Subcutaneous abdominal adipose tissue (tissue), 5 donors: ENCODE measurements around the gene CABLES1.

ENCODE experiments used
- H3K27ac ChIP-seq: one replicate; pipeline ENCODE4 v1.7.0; 2013; ENCODE audit warnings: low read depth, mild to moderate bottlenecking, inconsistent platforms, low read length, moderate library complexity
- H3K27me3 ChIP-seq, 5 donors: one replicate each; pipeline ENCODE4 v1.7.0; 2013; ENCODE audit warnings: low read length in 5 of 5, inconsistent platforms in 1 of 5; ENCODE audit not compliant: control insufficient read depth in 5 of 5, insufficient read depth in 4 of 5
- H3K36me3 ChIP-seq, 5 donors: one replicate each; pipeline ENCODE4 v1.7.0; 2013; ENCODE audit warnings: low read length in 5 of 5; ENCODE audit not compliant: control insufficient read depth in 5 of 5, insufficient read depth in 5 of 5
- H3K4me1 ChIP-seq, 5 donors: one replicate each; pipeline ENCODE4 v1.7.0; 2013; ENCODE audit warnings: low read length in 5 of 5, mild to moderate bottlenecking in 3 of 5, moderate library complexity in 1 of 5; ENCODE audit not compliant: control insufficient read depth in 5 of 5, insufficient read depth in 5 of 5
- H3K4me3 ChIP-seq, 5 donors: one replicate each; pipeline ENCODE4 v1.7.0; 2013; ENCODE audit warnings: low read length in 5 of 5, low read depth in 1 of 5
- H3K9ac ChIP-seq, 5 donors: one replicate each; pipeline ENCODE4 v1.7.0; 2013; ENCODE audit warnings: low read length in 5 of 5, mild to moderate bottlenecking in 4 of 5, moderate library complexity in 3 of 5
- H3K9me3 ChIP-seq, 5 donors: one replicate each; pipeline ENCODE4 v1.7.0; 2013; ENCODE audit warnings: low read length in 5 of 5; ENCODE audit not compliant: control insufficient read depth in 5 of 5
- donor health status: healthy.
- donor health status: healthy.
- donor health status: healthy.
- donor health status: healthy.
- donor health status: healthy.

The CABLES1 gene

DNA sequence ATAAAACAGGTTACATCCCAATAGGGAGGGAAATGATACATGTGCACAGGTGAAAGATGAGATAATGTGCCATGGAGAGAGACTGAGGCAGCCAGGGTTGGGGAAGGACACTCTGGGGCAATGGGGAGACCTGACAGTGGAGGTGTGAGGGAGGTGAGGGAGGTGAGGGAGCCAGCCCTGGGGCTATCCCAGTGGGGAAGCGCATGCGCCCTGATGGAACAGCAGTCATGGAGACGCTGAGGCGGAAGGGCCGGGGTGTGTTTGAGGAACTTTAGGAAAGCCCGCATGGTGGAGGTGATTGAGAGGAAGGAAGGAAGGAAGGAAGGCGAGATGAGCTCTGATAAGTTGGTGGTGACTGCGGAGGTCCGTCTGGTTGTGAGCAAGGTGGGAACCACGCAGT is 66.5 kb downstream of the CABLES1 start:
- Histone ChIP-seq H3K4me3 (no peak overlapping the region), H3K27ac (no peak overlapping the region), H3K36me3 (peaks cover 5 to 41% (median 36%) of the 10 kb centered on the region in 5 donors), H3K27me3 (no peaks in the 10 kb centered on the region), H3K9ac (no peak overlapping the region), H3K4me1 (peaks cover 0 to 19% (median 8%) of the 10 kb centered on the region in 5 donors), H3K9me3 (no peaks in the 10 kb centered on the region)

DNA sequence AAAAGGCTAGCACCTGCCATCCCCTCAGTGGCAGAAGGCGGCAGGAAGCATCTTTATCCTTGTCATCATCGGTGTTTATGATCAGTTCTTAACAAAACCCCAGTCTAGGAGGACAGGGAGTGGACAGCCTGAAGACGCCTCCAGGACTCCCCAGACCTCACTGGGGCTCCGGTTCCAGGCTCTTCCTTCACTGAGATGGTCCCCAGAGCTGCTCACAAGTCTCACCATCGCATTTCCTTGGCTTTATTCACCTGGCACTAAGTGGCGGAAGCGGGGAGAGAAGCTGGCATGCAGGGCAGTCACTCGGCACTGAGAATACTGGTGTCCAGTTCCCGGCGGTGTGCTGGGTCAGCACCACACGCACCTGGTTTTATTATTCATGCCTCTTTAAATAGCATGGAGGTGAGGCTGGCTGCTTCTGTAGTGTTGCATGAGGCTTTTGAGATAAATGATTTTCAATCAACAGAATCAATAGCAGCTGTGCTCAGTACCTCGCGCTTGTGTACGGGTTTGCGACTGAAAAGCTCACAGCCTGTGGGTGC is 68.7 kb downstream of the CABLES1 start:
- Histone ChIP-seq H3K4me1 (peaks cover 0 to 19% (median 8%) of the 10 kb centered on the region in 5 donors), H3K36me3 (peaks cover 0 to 41% (median 32%) of the 10 kb centered on the region in 5 donors), H3K9me3 (peaks cover 0 to 5% (median 5%) of the 10 kb centered on the region in 5 donors), H3K4me3 (no peak overlapping the region), H3K27ac (no peak overlapping the region), H3K9ac (no peak overlapping the region), H3K27me3 (no peaks in the 10 kb centered on the region)

GRCh38 chr18:23204589-23205235 is 69.4 kb downstream of the CABLES1 start:
- Histone ChIP-seq H3K36me3 (peaks cover 0 to 44% (median 32%) of the 10 kb centered on the region in 5 donors), H3K27ac (no peak overlapping the region), H3K27me3 (no peaks in the 10 kb centered on the region), H3K9ac (no peak overlapping the region), H3K4me3 (no peak overlapping the region), H3K9me3 (peaks cover 0 to 5% (median 5%) of the 10 kb centered on the region in 5 donors), H3K4me1 (peaks cover 0 to 14% (median 8%) of the 10 kb centered on the region in 5 donors)

DNA sequence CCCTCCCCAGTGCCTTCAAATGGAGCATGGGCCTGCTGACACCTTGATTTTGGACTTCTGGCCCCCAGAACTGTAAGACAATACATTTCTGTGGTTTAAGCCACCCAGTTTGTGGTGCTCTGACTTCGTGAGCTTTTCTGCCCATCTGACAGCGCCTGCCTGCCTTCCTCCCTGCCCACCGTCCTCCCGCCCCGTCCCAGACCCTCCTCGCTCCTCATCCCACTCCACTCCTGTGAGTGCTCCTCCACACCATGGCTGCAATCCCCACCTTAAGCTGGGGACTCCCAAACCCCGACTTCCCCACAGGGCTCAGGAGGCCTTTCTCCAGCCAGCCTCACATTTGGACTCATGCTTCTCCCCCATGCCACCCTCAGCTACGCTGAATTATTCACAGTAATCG is 70.7 kb downstream of the CABLES1 start:
- Histone ChIP-seq H3K9ac (no peak overlapping the region), H3K4me3 (no peak overlapping the region), H3K27me3 (no peaks in the 10 kb centered on the region), H3K27ac (no peak overlapping the region), H3K9me3 (peaks cover 0 to 5% (median 5%) of the 10 kb centered on the region in 5 donors), H3K4me1 (peaks cover 0 to 8% (median 8%) of the 10 kb centered on the region in 5 donors), H3K36me3 (peaks cover 5 to 52% (median 37%) of the 10 kb centered on the region in 5 donors)

GRCh38 chr18:23207191-23207955 is 72.1 kb downstream of the CABLES1 start:
- H3K9ac ChIP-seq = no peak overlapping the region
- H3K36me3 ChIP-seq = peaks cover 6 to 48% (median 38%) of the 10 kb centered on the region in 5 donors
- H3K9me3 ChIP-seq = peaks cover 0 to 5% (median 5%) of the 10 kb centered on the region in 5 donors
- H3K4me3 ChIP-seq = no peak overlapping the region
- peaks cover 0 to 3% (median under 1%) of the 10 kb centered on the region in 5 donors for H3K4me1 ChIP-seq
- H3K27me3 ChIP-seq = no peaks in the 10 kb centered on the region
- H3K27ac ChIP-seq = no peak overlapping the region

DNA sequence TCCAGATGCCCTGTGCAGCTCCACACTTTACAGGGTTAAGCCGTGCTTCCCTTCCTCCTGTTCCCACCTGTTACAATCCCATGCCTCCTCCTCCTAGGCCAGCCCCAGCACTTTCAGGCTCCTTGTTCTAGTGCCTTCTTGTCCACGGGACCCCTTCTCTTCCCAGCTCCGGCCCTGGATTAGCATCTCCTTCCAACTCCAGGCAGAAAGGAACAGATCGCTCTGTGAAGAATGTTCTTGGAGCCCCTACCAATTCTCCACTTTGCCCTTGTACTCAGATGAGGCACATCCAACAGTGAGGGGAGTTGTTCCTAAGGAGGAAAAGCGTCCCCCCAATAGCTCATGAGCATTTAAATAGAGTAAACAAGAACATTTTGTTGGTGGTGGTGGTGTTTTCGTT is 72.7 kb downstream of the CABLES1 start:
- H3K9me3 ChIP-seq = peaks cover 0 to 5% (median 5%) of the 10 kb centered on the region in 5 donors
- H3K27me3 ChIP-seq = no peaks in the 10 kb centered on the region
- no peak overlapping the region for H3K9ac ChIP-seq
- peaks cover 6 to 46% (median 36%) of the 10 kb centered on the region in 5 donors for H3K36me3 ChIP-seq
- peaks cover 2 to 9% (median 7%) of the 10 kb centered on the region in 5 donors for H3K4me1 ChIP-seq
- H3K4me3 ChIP-seq = no peak overlapping the region
- no peak overlapping the region for H3K27ac ChIP-seq

DNA sequence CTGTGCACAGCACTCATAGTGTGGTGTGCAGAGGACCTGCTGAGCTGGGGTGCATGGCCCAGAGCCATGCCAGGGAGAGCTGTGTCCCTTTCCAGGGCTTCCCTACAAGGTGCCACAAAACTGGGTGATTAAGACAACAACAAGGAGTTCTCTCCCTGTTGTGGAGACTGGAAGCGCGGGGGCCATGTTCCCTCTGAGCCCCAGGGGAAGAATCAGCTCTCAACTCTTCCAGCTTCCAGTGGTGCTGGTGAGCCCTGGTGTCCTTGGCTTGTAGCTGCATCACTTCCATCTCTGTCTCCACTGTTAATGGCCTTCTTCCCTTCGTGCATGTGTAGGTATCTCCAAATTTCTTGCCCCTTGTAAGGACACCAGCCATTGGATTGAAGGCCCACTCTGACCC is 73.3 kb downstream of the CABLES1 start:
- H3K27ac ChIP-seq = no peak overlapping the region
- H3K4me1 ChIP-seq = peaks cover 2 to 15% (median 13%) of the 10 kb centered on the region in 5 donors
- H3K9me3 ChIP-seq = peaks cover 0 to 5% (median 5%) of the 10 kb centered on the region in 5 donors
- no peak overlapping the region for H3K9ac ChIP-seq
- H3K4me3 ChIP-seq = no peak overlapping the region
- H3K27me3 ChIP-seq = no peaks in the 10 kb centered on the region
- peaks cover 6 to 46% (median 36%) of the 10 kb centered on the region in 5 donors for H3K36me3 ChIP-seq

- Histone ChIP-seq H3K27me3 (no peaks in the 10 kb centered on the region), H3K4me1 (peaks cover 2 to 16% (median 14%) of the 10 kb centered on the region in 5 donors), H3K9ac (no peak overlapping the region), H3K9me3 (peaks cover 0 to 5% (median 5%) of the 10 kb centered on the region in 5 donors), H3K4me3 (no peak overlapping the region), H3K36me3 (peaks cover 6 to 46% (median 35%) of the 10 kb centered on the region in 5 donors), H3K27ac (no peak overlapping the region)
Observed at GRCh38 chr18:23209031-23209430, 73.7 kb downstream of the CABLES1 start.

DNA sequence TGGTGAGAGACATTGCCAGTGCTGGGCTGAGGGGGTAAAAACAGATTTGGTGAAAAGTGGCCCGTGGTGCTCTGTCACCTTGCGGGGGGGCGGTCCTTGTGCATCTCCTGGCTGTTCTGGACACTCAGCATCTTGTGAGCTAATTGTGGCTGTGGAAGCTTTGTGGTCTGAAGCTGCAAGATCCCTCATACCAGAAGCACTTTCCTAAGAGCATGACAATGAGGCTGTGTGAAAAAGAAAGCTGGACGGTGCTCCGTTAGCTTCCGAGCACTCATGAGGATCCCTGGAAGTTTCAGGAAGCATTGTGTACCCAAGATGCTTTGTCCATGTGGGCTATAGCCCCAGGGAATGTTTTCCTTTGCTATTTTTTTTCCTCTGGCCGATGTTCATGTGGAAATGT is 74.5 kb downstream of the CABLES1 start:
- Histone ChIP-seq H3K27me3 (no peaks in the 10 kb centered on the region), H3K36me3 (peaks cover 6 to 50% (median 40%) of the 10 kb centered on the region in 5 donors), H3K9me3 (peaks cover 0 to 5% (median 5%) of the 10 kb centered on the region in 5 donors), H3K27ac (no peak overlapping the region), H3K4me1 (peaks cover 2 to 16% (median 14%) of the 10 kb centered on the region in 5 donors), H3K4me3 (no peak overlapping the region), H3K9ac (no peak overlapping the region)

DNA sequence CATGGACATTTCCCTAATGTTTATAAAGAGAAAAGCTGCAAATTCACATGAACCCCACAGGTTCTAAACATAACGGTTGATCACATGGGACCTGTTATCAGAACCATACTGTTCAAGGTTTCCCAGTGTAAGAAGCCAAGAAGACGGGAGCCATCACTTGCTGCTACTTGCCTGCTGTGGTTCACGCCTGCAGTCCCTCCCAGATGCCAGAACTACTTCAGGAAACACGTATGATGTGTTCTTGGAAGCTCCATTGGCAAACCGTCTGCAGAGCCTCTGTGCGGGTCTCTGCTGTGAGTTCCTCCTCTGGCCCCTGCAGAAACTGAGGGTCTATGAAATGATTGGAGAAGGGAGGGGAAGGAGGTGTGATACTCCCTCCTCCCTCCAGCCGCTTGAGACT is 75.2 kb downstream of the CABLES1 start:
- no peak overlapping the region for H3K4me3 ChIP-seq
- peaks cover 2 to 16% (median 14%) of the 10 kb centered on the region in 5 donors for H3K4me1 ChIP-seq
- no peak overlapping the region for H3K27ac ChIP-seq
- peaks cover 6 to 56% (median 45%) of the 10 kb centered on the region in 5 donors for H3K36me3 ChIP-seq
- peaks cover 0 to 5% (median 5%) of the 10 kb centered on the region in 5 donors for H3K9me3 ChIP-seq
- H3K27me3 ChIP-seq = no peaks in the 10 kb centered on the region
- H3K9ac ChIP-seq = no peak overlapping the region
